GM19025 (cell line): ENCODE measurements around the gene SQOR.

Experiments used
- ATAC-seq: cut with Tn5 transposase; IDR thresholded peaks from one replicate; pipeline ENCODE4 v1.9.1; 2021; ENCODE audit warnings: mild to moderate bottlenecking, low read depth, moderate library complexity; ENCODE audit not compliant: unreplicated experiment

SQOR gene

GRCh38 chr15:45657764-45658545, 23.1 kb downstream of the SQOR start:
- ATAC-seq: no peak

- no peak for ATAC-seq
These were observed 25.6 kb downstream of the SQOR start for GRCh38 chr15:45660231-45660979.

GRCh38 chr15:45662375-45662774, 27.5 kb downstream of the SQOR start:
- ATAC-seq: no peak

GRCh38 chr15:45664451-45664850, 29.6 kb downstream of the SQOR start:
- ATAC-seq: no peak

- no peak for ATAC-seq
These were observed 30.4 kb downstream of the SQOR start for GRCh38 chr15:45665261-45665660.

GRCh38 chr15:45666119-45666875, 31.5 kb downstream of the SQOR start:
- ATAC-seq: no peak

- ATAC-seq: no peak
These were observed 32.2 kb downstream of the SQOR start for GRCh38 chr15:45667002-45667401.

- ATAC-seq: no peak
These were observed 33.6 kb downstream of the SQOR start for GRCh38 chr15:45668386-45668785.

- no peak for ATAC-seq
These were observed 34.6 kb downstream of the SQOR start for GRCh38 chr15:45669422-45669821.

GRCh38 chr15:45670091-45670490, 35.3 kb downstream of the SQOR start:
- no peak for ATAC-seq

GRCh38 chr15:45670511-45670910, 35.7 kb downstream of the SQOR start:
- no peak for ATAC-seq

- no peak for ATAC-seq
These were observed 39.8 kb downstream of the SQOR start for GRCh38 chr15:45674677-45675076.

GRCh38 chr15:45677797-45678196, 43.0 kb downstream of the SQOR start:
- no peak for ATAC-seq

GRCh38 chr15:45678459-45679178, 43.8 kb downstream of the SQOR start:
- no peak for ATAC-seq

GRCh38 chr15:45684533-45684932, 49.7 kb downstream of the SQOR start:
- no peak for ATAC-seq

- ATAC-seq: no peak
These were observed 54.8 kb downstream of the SQOR start for GRCh38 chr15:45689616-45690015.

- ATAC-seq: no peak
These were observed 55.9 kb downstream of the SQOR start for GRCh38 chr15:45690581-45691260.

- no peak for ATAC-seq
These were observed 66.3 kb downstream of the SQOR start for GRCh38 chr15:45701108-45701507.

- no peak for ATAC-seq
These were observed 67.2 kb downstream of the SQOR start for GRCh38 chr15:45702041-45702440.
